ENCODE measurements around the gene MUC21.
"Not testable (repeated sequence)": the region's sequence is repeated elsewhere in the genome, so short reads cannot be mapped to it uniquely, and the experiment has no call there.

DNA sequence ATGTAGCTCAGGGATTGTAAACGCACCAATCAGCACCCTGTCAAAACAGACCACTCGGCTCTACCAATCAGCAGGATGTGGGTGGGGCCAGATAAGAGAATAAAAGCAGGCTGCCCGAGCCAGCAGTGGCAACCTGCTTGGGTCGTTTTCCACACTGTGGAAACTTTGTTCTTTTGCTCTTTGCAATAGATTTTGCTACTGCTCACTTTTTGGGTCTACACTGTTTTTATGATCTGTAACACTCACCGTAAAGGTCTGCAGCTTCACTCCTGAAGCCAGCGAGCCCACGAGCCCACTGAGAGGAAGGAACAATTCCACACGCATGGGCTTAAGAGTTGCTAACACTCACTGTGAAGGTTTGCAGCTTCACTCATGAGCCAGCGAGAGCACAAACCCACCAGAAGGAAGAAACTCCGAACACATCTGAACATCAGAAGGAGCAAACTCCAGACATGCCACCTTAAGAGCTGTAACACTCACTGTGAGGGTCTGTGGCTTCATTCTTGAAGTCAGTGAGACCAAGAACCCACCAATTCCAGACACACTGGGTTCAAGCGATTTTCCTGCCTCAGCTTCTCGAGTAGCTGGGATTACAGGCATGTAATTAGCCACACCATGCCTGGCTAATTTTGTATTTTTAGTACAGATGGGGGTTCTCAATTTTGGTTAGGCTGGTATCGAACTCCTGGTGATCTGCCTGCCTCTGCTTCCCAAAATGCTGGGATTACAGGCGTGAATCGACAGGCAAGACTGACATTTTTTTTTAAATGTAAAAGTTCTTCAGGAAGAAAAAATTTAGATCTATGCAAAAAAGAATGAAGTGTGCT lies 38.4 kb downstream of the MUC21 start:
- TF ChIP-seq, protein P1, sequence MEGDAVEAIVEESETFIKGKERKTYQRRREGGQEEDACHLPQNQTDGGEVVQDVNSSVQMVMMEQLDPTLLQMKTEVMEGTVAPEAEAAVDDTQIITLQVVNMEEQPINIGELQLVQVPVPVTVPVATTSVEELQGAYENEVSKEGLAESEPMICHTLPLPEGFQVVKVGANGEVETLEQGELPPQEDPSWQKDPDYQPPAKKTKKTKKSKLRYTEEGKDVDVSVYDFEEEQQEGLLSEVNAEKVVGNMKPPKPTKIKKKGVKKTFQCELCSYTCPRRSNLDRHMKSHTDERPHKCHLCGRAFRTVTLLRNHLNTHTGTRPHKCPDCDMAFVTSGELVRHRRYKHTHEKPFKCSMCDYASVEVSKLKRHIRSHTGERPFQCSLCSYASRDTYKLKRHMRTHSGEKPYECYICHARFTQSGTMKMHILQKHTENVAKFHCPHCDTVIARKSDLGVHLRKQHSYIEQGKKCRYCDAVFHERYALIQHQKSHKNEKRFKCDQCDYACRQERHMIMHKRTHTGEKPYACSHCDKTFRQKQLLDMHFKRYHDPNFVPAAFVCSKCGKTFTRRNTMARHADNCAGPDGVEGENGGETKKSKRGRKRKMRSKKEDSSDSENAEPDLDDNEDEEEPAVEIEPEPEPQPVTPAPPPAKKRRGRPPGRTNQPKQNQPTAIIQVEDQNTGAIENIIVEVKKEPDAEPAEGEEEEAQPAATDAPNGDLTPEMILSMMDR (IDR thresholded peaks at IDR 0.05), result not testable (repeated sequence)
- TF ChIP-seq ZFX (IDR thresholded peaks at IDR 0.05; ENCODE audit: borderline replicate concordance), result not testable (repeated sequence)
